HepG2 (cell line): Measurements from ENCODE around the gene CST3. TPM values are rescaled to one million over a fixed set of nuclear protein-coding genes. Genes with fewer than 3 reads are reported as not detected.

Experiments
- CHD4 ChIP-seq: fragments of 200-600 bp; sonication (generic); IDR thresholded peaks from 2 replicates; pipeline ENCODE4 v1.7.0; 2017; ENCODE audit warnings: mild to moderate bottlenecking, low read length, borderline replicate concordance
- CREBL2 ChIP-seq: sonication (generic); formaldehyde crosslinking; IDR thresholded peaks from 2 replicates; pipeline ENCODE4 v1.8.1; 2023; ENCODE audit warnings: missing genetic modification reagents, mild to moderate bottlenecking, borderline replicate concordance
- DPF2 ChIP-seq: sonication (generic); formaldehyde crosslinking; IDR thresholded peaks from 2 replicates; pipeline ENCODE4 v1.4.0; 2020; ENCODE audit warnings: mild to moderate bottlenecking, low read depth, missing genetic modification reagents, borderline replicate concordance
- FOXP4 ChIP-seq: sonication (generic); formaldehyde crosslinking; IDR thresholded peaks from 2 replicates; pipeline ENCODE4 v1.4.0; 2020; ENCODE audit warnings: missing genetic modification reagents
- HNRNPLL ChIP-seq: fragments of 200-400 bp; formaldehyde crosslinking; IDR thresholded peaks from 2 replicates; pipeline ENCODE4 v1.6.1; 2017; ENCODE audit warnings: mild to moderate bottlenecking, low read depth, low read length; ENCODE audit not compliant: poor library complexity, severe bottlenecking
- KLF9 ChIP-seq: IDR thresholded peaks from 2 replicates; pipeline ENCODE4 v1.6.1; 2016; ENCODE audit warnings: low read depth
- MAFK ChIP-seq, 2 experiments: IDR thresholded peaks in 1 of 2; conservative IDR thresholded peaks in 1 of 2; 2 replicates each; pipeline ENCODE4 v1.6.1; 2011; ENCODE audit warnings: improper control_type of control experiment in 2 of 2, low read length in 2 of 2
- MXI1 ChIP-seq: IDR thresholded peaks from 3 replicates; pipeline ENCODE4 v1.6.1; 2012; ENCODE audit warnings: low read depth, low read length, inconsistent platforms, borderline replicate concordance
- NFYC ChIP-seq: IDR thresholded peaks from 2 replicates; pipeline ENCODE4 v1.6.1; 2016; ENCODE audit warnings: missing genetic modification reagents, missing compliant biosample characterization
- TARDBP ChIP-seq: sonication (generic); formaldehyde crosslinking; IDR thresholded peaks from 2 replicates; pipeline ENCODE4 v1.8.0; 2022; ENCODE audit warnings: mild to moderate bottlenecking, missing genetic modification reagents
- TMF1 ChIP-seq: sonication (generic); formaldehyde crosslinking; IDR thresholded peaks from 2 replicates; pipeline ENCODE4 v1.8.1; 2022; ENCODE audit warnings: low read depth, missing genetic modification reagents
- ZNF138 ChIP-seq: sonication (generic); formaldehyde crosslinking; IDR thresholded peaks from 2 replicates; pipeline ENCODE4 v1.5.0; 2020; ENCODE audit warnings: mild to moderate bottlenecking, low read depth, missing genetic modification reagents
- ZNF256 ChIP-seq: sonication (generic); formaldehyde crosslinking; conservative IDR thresholded peaks from 2 replicates; pipeline ENCODE4 v1.4.0; 2020; ENCODE audit warnings: missing genetic modification reagents
- ZNF263 ChIP-seq: sonication (generic); formaldehyde crosslinking; IDR thresholded peaks from 2 replicates; pipeline ENCODE4 v1.4.0; 2020; ENCODE audit warnings: missing genetic modification reagents
- ZNF274 ChIP-seq: sonication (generic); formaldehyde crosslinking; IDR thresholded peaks from 2 replicates; pipeline ENCODE4 v1.5.1; 2020; ENCODE audit warnings: mild to moderate bottlenecking, missing genetic modification reagents
- ZNF343 ChIP-seq: sonication (generic); formaldehyde crosslinking; IDR thresholded peaks from 2 replicates; pipeline ENCODE4 v1.4.0; 2020; ENCODE audit warnings: mild to moderate bottlenecking, missing genetic modification reagents
- ZSCAN20 ChIP-seq: sonication (generic); formaldehyde crosslinking; IDR thresholded peaks from 2 replicates; pipeline ENCODE4 v1.4.0; 2020; ENCODE audit warnings: missing genetic modification reagents, mild to moderate bottlenecking, borderline replicate concordance
- ZSCAN9 ChIP-seq: IDR thresholded peaks from 2 replicates; pipeline ENCODE4 v1.6.1; 2016; ENCODE audit warnings: borderline replicate concordance
- polyA plus RNA-seq, 8 experiments: library from polyadenylated mRNA; depleted of rRNA in 3 of 8; stranded (reverse) in 7 of 8; unstranded in 1 of 8; fragments of >200 nt; fragmentation: Illumina TruSeq in 4 of 8; extraction: Trizol in 4 of 8; gene quantifications; 2 replicates each; pipeline versions ENCODE4 v1.2.1 to v1.2.3, GENCODE V29; 2011 to 2016; ENCODE audit warnings: low read depth in 4 of 8, missing spikeins in 1 of 8, mixed read lengths in 1 of 8; ENCODE audit not compliant: insufficient read depth in 1 of 8
- total RNA-seq, 5 experiments: library from RNA; depleted of rRNA; stranded (reverse); fragments of >200 nt; fragmentation: Illumina TruSeq; extraction: Trizol; gene quantifications; 2 replicates each; pipeline ENCODE4 v1.2.3, GENCODE V29; 2016; ENCODE audit warnings: low read depth in 1 of 5
- TF ChIP-seq, protein P1 (sequence below): IDR thresholded peaks from 2 replicates; pipeline ENCODE4 v1.6.1; 2012; ENCODE audit warnings: low read depth, low read length, improper control_type of control experiment
- TF ChIP-seq, protein P2 (sequence below): sonication (generic); formaldehyde crosslinking; IDR thresholded peaks from 2 replicates; pipeline ENCODE4 v1.9.0; 2021; ENCODE audit warnings: missing genetic modification reagents, mild to moderate bottlenecking, borderline replicate concordance
- TF ChIP-seq, protein P3 (sequence below): IDR thresholded peaks from 2 replicates; pipeline ENCODE4 v1.6.1; 2016; ENCODE audit warnings: mild to moderate bottlenecking

The CST3 gene
- total and polyA plus RNA-seq, 2 of the 13 experiments (the other 11 are each of a cell fraction or from before 2014, with no cell fraction given), result 690 to 1,005 TPM

GRCh38 chr20:23585808-23586734 lies 51.7 kb downstream of the CST3 start (continued):
- TF ChIP-seq, protein P1, sequence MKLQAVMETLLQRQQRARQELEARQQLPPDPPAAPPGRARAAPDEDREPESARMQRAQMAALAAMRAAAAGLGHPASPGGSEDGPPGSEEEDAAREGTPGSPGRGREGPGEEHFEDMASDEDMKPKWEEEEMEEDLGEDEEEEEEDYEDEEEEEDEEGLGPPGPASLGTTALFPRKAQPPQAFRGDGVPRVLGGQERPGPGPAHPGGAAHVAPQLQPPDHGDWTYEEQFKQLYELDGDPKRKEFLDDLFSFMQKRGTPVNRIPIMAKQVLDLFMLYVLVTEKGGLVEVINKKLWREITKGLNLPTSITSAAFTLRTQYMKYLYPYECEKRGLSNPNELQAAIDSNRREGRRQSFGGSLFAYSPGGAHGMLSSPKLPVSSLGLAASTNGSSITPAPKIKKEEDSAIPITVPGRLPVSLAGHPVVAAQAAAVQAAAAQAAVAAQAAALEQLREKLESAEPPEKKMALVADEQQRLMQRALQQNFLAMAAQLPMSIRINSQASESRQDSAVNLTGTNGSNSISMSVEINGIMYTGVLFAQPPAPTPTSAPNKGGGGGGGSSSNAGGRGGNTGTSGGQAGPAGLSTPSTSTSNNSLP, result peak; percentile 76
- no peak for TF ChIP-seq CREBL2
- peak; percentile 75; the same call in 1 of the 2 replicates for TF ChIP-seq FOXP4 (CRISPR knock-in tag)
- TF ChIP-seq ZSCAN20, result 0 out of 2 replicates have a peak, but pooled peaks have one; percentile 80
- TF ChIP-seq, protein P2, sequence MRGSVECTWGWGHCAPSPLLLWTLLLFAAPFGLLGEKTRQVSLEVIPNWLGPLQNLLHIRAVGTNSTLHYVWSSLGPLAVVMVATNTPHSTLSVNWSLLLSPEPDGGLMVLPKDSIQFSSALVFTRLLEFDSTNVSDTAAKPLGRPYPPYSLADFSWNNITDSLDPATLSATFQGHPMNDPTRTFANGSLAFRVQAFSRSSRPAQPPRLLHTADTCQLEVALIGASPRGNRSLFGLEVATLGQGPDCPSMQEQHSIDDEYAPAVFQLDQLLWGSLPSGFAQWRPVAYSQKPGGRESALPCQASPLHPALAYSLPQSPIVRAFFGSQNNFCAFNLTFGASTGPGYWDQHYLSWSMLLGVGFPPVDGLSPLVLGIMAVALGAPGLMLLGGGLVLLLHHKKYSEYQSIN (CRISPR knock-in tag), result no peak
- peak; percentile 94 for TF ChIP-seq ZSCAN9 (CRISPR knock-in tag)
- TF ChIP-seq KLF9 (CRISPR knock-in tag), result no peak
- peak; percentile 86; the same call in 1 of the 2 replicates for TF ChIP-seq ZNF343 (CRISPR knock-in tag)
- TF ChIP-seq TMF1 (CRISPR knock-in tag), result peak; percentile 24; the same call in 1 of the 2 replicates
- TF ChIP-seq ZNF138 (CRISPR knock-in tag), result no peak
- 0 out of 2 replicates have a peak, but pooled peaks have one; percentile 5 for TF ChIP-seq NFYC (CRISPR knock-in tag)
- TF ChIP-seq ZNF256 (CRISPR knock-in tag), result peak; percentile 74; the same call in 1 of the 2 replicates
- no peak; the same call in 1 of the 2 replicates for TF ChIP-seq CHD4
- TF ChIP-seq ZNF263 (CRISPR knock-in tag), result peak; percentile 47; the same call in 1 of the 2 replicates
- no peak for TF ChIP-seq MAFK (conservative IDR thresholded peaks at IDR 0.05 in 1 of 2, IDR thresholded peaks at IDR 0.05 in 1 of 2; ENCODE audit: low read length in 2 of 2)
- TF ChIP-seq, protein P3, sequence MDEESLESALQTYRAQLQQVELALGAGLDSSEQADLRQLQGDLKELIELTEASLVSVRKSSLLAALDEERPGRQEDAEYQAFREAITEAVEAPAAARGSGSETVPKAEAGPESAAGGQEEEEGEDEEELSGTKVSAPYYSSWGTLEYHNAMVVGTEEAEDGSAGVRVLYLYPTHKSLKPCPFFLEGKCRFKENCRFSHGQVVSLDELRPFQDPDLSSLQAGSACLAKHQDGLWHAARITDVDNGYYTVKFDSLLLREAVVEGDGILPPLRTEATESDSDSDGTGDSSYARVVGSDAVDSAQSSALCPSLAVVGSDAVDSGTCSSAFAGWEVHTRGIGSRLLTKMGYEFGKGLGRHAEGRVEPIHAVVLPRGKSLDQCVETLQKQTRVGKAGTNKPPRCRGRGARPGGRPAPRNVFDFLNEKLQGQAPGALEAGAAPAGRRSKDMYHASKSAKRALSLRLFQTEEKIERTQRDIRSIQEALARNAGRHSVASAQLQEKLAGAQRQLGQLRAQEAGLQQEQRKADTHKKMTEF (CRISPR knock-in tag), result peak; percentile 33
- TF ChIP-seq MXI1, result no peak
- no peak for TF ChIP-seq HNRNPLL
- TF ChIP-seq TARDBP (CRISPR knock-in tag), result no peak; the same call in 1 of the 2 replicates
- TF ChIP-seq ZNF274 (CRISPR knock-in tag), result no peak
- TF ChIP-seq DPF2 (CRISPR knock-in tag), result peak; percentile 70
